ENCODE results near the gene IGFN1.
A peak's percentile ranks its signal among the peaks of the same experiment; 100 is the strongest.
"Not testable (repeated sequence)": the region's sequence is repeated elsewhere in the genome, so short reads cannot be mapped to it uniquely, and the experiment has no call there.

IGFN1 gene

GRCh38 chr1:201253906-201254624 lies 63.4 kb downstream of the IGFN1 start:
- DNase-seq, result peak; percentile 19
- H3K9me3 ChIP-seq (ENCODE audit: severe bottlenecking), result peaks cover 5% of the 10 kb centered on the region
- H3K27me3 ChIP-seq (ENCODE audit: insufficient read depth, low read depth, severe bottlenecking), result peaks cover 5% of the 10 kb centered on the region
- TF ChIP-seq, protein P1, sequence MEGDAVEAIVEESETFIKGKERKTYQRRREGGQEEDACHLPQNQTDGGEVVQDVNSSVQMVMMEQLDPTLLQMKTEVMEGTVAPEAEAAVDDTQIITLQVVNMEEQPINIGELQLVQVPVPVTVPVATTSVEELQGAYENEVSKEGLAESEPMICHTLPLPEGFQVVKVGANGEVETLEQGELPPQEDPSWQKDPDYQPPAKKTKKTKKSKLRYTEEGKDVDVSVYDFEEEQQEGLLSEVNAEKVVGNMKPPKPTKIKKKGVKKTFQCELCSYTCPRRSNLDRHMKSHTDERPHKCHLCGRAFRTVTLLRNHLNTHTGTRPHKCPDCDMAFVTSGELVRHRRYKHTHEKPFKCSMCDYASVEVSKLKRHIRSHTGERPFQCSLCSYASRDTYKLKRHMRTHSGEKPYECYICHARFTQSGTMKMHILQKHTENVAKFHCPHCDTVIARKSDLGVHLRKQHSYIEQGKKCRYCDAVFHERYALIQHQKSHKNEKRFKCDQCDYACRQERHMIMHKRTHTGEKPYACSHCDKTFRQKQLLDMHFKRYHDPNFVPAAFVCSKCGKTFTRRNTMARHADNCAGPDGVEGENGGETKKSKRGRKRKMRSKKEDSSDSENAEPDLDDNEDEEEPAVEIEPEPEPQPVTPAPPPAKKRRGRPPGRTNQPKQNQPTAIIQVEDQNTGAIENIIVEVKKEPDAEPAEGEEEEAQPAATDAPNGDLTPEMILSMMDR (IDR thresholded peaks at IDR 0.05; ENCODE audit: low read depth, low read length), result no peak
- no peak overlapping the region for H3K27ac ChIP-seq
- H3K4me3 ChIP-seq (ENCODE audit: low read depth, low read length), result no peak overlapping the region
- H3K36me3 ChIP-seq, result no peaks in the 10 kb centered on the region

- peaks cover 5% of the 10 kb centered on the region for H3K9me3 ChIP-seq (ENCODE audit: severe bottlenecking)
- H3K27ac ChIP-seq, result no peak overlapping the region
- TF ChIP-seq, protein P1 (IDR thresholded peaks at IDR 0.05; ENCODE audit: low read depth, low read length), result peak; percentile 100
- peak; percentile 95 for DNase-seq
- peaks cover 5% of the 10 kb centered on the region for H3K27me3 ChIP-seq (ENCODE audit: insufficient read depth, low read depth, severe bottlenecking)
- no peaks in the 10 kb centered on the region for H3K36me3 ChIP-seq
- H3K4me3 ChIP-seq (ENCODE audit: low read depth, low read length), result no peak overlapping the region
Measured at GRCh38 chr1:201254625-201255478, 64.2 kb downstream of the IGFN1 start.

GRCh38 chr1:201255479-201256362 lies 65.1 kb downstream of the IGFN1 start:
- Histone ChIP-seq H3K9me3 (ENCODE audit: severe bottlenecking) (peaks cover 5% of the 10 kb centered on the region), H3K36me3 (no peaks in the 10 kb centered on the region), H3K4me3 (ENCODE audit: low read depth, low read length) (no peak overlapping the region), H3K27me3 (ENCODE audit: insufficient read depth, low read depth, severe bottlenecking) (peaks cover 5% of the 10 kb centered on the region), H3K27ac (no peak overlapping the region)
- TF ChIP-seq, protein P1 (IDR thresholded peaks at IDR 0.05; ENCODE audit: low read depth, low read length), result no peak
- DNase-seq, result peak; percentile 23

GRCh38 chr1:201258132-201258531 lies 67.5 kb downstream of the IGFN1 start:
- not testable (repeated sequence) for H3K36me3 ChIP-seq; H3K27me3 ChIP-seq (ENCODE audit: insufficient read depth, low read depth, severe bottlenecking); DNase-seq; H3K4me3 ChIP-seq (ENCODE audit: low read depth, low read length); H3K27ac ChIP-seq; H3K9me3 ChIP-seq (ENCODE audit: severe bottlenecking)

DNA sequence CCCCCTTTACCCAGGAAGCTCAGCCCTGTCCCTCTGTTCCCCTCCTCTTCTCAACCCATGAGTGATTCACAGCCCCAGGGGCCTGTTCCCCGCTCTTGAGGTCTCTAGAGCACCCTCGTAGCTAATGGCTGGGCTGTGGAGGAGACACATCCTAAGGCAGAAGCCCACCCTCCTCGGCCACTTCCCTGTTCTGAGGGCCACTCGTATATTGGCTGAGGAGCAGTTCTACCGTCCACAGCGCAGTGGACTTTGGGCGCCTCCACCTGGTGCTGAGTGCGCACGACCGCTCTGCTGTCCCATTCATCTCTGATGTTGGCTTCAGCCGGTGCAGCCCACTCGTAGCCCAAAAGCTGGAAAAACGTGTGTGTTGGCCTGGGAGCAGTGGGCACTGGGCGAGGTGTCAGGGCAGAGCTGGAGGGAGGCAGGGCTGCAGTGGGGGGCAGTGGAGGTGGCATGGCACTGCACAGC lies 68.2 kb downstream of the IGFN1 start:
- H3K9me3 ChIP-seq (ENCODE audit: severe bottlenecking), result peaks cover 5% of the 10 kb centered on the region
- TF ChIP-seq, protein P1 (IDR thresholded peaks at IDR 0.05; ENCODE audit: low read depth, low read length), result peak; percentile 62

More for the DNA sequence above, 68.2 kb downstream of the IGFN1 start:
- Histone ChIP-seq H3K4me3 (ENCODE audit: low read depth, low read length) (no peak overlapping the region), H3K27me3 (ENCODE audit: insufficient read depth, low read depth, severe bottlenecking) (peaks cover 5% of the 10 kb centered on the region), H3K36me3 (no peaks in the 10 kb centered on the region), H3K27ac (no peak overlapping the region)
- peak; percentile 27 for DNase-seq

Measured in WERI-Rb-1 (cell line).